ENCODE data around the gene HDDC3.

The HDDC3 gene

DNA sequence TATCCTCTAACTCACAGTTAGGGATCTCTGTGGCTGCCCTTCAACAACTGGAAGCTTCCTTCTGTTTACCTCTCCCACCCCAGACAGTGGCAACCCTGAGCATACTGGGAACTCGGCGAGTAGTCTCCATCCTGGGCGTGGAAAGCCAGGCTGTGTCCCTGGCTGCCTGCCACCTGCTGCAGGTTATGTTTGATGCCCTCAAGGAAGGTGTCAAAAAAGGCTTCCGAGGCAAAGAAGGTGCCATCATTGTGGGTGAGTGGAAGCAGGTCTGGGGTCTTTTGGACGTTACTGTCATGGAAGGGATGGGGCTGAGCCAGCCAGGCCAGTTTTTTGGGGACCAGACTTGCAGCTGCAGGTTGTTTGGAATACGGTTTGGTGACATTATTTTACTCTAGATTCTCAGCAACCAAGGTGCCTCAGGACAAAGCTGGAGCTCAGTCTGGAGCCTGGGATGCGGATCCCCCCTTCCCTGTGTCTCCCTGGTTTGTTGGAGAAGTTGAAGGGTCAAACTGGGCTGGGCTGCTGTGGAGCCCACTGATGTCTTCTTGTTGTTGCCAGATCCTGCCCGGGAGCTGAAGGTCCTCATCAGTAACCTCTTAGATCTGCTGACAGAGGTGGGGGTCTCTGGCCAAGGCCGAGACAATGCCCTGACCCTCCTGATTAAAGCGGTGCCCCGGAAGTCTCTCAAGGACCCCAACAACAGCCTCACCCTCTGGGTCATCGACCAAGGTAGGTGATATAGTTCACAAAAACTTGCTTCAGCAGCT is 10.2 kb upstream of the HDDC3 start:
- ChIA-PET CTCF (interaction anchor here (2.5 to 3.2 kb wide), 2 partner anchors 10 to 14 kb away, joined by 8 to 16 read pairs; partner anchors contain the start of gene HDDC3), POLR2A (ENCODE audit: low non-redundant PET) (no interaction called here)

DNA sequence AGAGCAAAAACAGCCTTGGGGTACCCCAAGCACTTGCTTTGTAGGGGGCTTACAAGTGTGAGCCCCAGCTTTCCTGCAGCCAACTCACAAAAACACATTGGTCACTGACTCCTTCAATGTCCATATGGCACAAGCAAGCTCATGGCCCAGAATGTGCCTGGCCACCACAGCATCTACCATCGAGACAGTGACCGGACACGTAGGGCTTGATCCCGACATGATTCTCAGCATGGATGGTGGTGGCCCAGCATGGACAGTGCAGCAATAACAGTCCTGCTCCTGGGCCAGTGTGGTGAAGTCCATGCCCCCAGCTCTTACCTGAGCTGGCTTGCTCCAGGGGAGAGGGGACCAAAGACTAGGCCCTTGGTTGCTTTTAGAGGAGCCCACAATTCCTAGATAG is 8.7 kb upstream of the HDDC3 start:
- no peak for DNase-seq (ENCODE audit: low spot score)
- H3K27ac ChIP-seq, result peak overlapping the region; percentile 3; the same call in 1 of the 2 replicates
- CTCF ChIA-PET, result interaction anchor here (0.7 to 2.5 kb wide), 2 partner anchors 9 to 16 kb away, joined by 3 to 8 read pairs; partner anchors contain the start of gene HDDC3
- TF ChIP-seq, protein P1, sequence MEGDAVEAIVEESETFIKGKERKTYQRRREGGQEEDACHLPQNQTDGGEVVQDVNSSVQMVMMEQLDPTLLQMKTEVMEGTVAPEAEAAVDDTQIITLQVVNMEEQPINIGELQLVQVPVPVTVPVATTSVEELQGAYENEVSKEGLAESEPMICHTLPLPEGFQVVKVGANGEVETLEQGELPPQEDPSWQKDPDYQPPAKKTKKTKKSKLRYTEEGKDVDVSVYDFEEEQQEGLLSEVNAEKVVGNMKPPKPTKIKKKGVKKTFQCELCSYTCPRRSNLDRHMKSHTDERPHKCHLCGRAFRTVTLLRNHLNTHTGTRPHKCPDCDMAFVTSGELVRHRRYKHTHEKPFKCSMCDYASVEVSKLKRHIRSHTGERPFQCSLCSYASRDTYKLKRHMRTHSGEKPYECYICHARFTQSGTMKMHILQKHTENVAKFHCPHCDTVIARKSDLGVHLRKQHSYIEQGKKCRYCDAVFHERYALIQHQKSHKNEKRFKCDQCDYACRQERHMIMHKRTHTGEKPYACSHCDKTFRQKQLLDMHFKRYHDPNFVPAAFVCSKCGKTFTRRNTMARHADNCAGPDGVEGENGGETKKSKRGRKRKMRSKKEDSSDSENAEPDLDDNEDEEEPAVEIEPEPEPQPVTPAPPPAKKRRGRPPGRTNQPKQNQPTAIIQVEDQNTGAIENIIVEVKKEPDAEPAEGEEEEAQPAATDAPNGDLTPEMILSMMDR (conservative IDR thresholded peaks at IDR 0.05; ENCODE audit: low read depth), result no peak
- POLR2A ChIA-PET (ENCODE audit: low non-redundant PET), result no interaction called here

More for the DNA sequence above, 10.2 kb upstream of the HDDC3 start:
- H3K27ac ChIP-seq, result no peak overlapping the region
- TF ChIP-seq, protein P1 (conservative IDR thresholded peaks at IDR 0.05; ENCODE audit: low read depth), result no peak
- no peak for DNase-seq (ENCODE audit: low spot score)

DNA sequence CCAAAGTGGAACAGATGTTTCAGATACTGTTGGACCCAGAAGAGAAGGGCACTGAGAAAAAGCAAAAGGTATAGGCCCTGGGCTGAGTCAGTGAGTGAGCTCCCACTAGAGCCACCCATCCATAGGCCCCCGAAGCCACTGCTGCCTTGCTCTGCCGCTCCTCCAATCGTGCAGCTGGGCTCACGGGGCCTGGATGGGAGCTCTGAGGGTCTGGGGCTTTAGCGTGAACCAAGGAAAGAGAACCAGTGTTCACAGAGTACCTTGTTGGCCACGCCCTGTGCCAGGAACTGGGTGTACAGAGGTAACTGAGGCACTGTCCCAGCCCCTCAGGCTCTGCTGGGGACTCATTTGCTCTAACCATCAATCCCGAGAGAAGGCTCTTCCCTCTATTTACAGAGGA is 7.4 kb upstream of the HDDC3 start:
- ChIA-PET POLR2A (ENCODE audit: low non-redundant PET) (no interaction called here), CTCF (interaction anchor here (0.6 to 0.8 kb wide), 2 partner anchors 8 to 495 kb away, joined by 4 read pairs; no protein-coding TSS in a partner anchor)
- DNase-seq (ENCODE audit: low spot score), result no peak
- TF ChIP-seq, protein P1 (conservative IDR thresholded peaks at IDR 0.05; ENCODE audit: low read depth), result no peak
- no peak overlapping the region for H3K27ac ChIP-seq

DNA sequence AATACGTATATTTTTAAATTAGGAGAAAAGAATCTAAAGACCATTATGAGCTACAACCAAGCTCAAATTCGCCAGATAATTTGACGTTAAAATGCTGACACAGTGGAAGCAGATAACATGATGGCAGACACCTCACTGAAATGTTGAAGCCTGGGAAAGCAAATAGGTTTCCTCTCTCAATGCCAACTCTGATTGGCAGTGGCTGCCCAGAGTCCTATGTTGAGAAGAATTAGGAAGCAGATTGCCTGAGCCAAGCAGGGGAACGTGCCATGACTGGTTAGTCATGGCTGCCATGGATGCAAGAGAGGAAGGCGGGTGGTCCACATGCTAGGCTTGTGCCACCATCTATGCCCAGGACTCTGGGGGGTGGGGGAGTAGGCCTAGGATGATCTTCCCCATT is 5.9 kb upstream of the HDDC3 start:
- no peak for DNase-seq (ENCODE audit: low spot score)
- TF ChIP-seq, protein P1 (conservative IDR thresholded peaks at IDR 0.05; ENCODE audit: low read depth), result no peak
- H3K27ac ChIP-seq, result no peak overlapping the region
- ChIA-PET CTCF (interaction anchor here (0.6 kb wide), 1 partner anchor 98 kb away, joined by 5 read pairs; no protein-coding TSS in a partner anchor), POLR2A (ENCODE audit: low non-redundant PET) (no interaction called here)

DNA sequence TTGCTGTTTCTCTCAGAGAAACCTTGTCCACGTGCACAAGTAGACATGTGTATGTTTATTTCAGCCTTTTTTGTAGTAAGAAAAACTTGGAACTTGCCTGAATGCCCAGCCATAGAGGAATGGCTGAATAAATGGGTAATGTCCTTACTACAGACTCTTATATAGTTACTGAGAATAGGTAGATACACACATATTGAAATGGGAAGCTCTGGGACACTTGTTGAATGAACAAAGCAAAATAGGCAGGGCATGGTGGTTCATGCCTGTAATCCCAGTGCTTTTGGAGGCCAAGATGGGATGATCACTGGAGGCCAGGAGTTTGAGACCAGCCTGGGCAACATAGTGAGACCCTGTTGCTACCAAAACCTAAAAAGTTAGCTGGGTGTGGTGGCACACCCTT is 4.5 kb upstream of the HDDC3 start:
- CTCF ChIA-PET, result no interaction called here
- H3K27ac ChIP-seq, result no peak overlapping the region
- TF ChIP-seq, protein P1 (conservative IDR thresholded peaks at IDR 0.05; ENCODE audit: low read depth), result no peak
- POLR2A ChIA-PET (ENCODE audit: low non-redundant PET), result no interaction called here
- DNase-seq (ENCODE audit: low spot score), result no peak

DNA sequence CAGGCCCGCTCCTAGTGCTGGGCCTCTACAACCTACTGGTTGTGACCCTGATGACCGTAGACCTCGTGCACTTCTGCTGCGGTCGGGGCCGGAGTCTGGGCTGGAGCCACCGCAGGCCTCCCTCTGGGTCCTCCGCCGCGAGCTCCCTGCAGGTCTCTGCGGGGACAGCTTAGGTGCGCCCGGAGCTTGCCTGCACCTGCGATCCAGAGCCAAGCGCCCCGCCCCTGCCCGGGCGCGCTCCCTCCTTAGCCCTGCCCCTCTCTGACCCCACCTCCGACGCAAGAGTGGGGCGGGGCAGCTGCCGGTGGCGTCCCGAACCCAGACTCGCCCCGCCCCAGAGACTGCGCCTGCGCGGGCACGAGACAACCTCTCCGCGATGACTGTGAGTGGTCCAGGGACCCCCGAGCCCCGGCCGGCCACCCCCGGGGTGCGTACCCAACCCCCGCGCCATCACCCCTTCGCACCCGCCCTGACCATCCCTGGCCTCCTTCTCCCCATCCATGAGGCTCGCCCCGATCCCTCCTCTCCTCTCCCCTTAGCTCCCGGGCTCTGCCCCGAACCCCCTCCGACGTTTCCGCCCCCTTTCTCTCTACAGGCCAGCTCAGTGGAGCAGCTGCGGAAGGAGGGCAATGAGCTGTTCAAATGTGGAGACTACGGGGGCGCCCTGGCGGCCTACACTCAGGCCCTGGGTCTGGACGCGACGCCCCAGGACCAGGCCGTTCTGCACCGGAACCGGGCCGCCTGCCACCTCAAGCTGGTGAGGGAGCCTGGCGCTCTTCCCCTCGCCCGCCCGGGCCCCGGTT is 2.8 kb upstream of the HDDC3 start, which contains the start of gene UNC45A:
TSS of gene UNC45A (plus strand) at position 337 of the 803 bp plus-strand sequence. CDS start at position 377, 40 bp downstream.
- CTCF ChIA-PET, result interaction anchor here (0.6 to 1.4 kb wide), 11 partner anchors 12 to 927 kb away, joined by 3 to 7 read pairs (median 3); no protein-coding TSS in a partner anchor
- H3K27ac ChIP-seq, result peak within 1 kb of the TSS; percentile 77
- TF ChIP-seq, protein P1 (conservative IDR thresholded peaks at IDR 0.05; ENCODE audit: low read depth), result no peak
- POLR2A ChIA-PET (ENCODE audit: low non-redundant PET), result interaction anchor here (0.5 to 1.0 kb wide), 3 partner anchors 14 to 1967 kb away, joined by 3 read pairs; no protein-coding TSS in a partner anchor
- DNase-seq (ENCODE audit: low spot score), result peak; percentile 97
